GM19099 (cell line): Measurements from ENCODE around the gene FAM174B.

ENCODE experiments used
- POLR2A ChIP-seq: IDR thresholded peaks from 3 replicates; pipeline ENCODE4 v1.6.1; 2011; ENCODE audit warnings: low read depth; ENCODE audit not compliant: insufficient read length; ENCODE audit errors: extremely low read depth

The FAM174B gene

DNA sequence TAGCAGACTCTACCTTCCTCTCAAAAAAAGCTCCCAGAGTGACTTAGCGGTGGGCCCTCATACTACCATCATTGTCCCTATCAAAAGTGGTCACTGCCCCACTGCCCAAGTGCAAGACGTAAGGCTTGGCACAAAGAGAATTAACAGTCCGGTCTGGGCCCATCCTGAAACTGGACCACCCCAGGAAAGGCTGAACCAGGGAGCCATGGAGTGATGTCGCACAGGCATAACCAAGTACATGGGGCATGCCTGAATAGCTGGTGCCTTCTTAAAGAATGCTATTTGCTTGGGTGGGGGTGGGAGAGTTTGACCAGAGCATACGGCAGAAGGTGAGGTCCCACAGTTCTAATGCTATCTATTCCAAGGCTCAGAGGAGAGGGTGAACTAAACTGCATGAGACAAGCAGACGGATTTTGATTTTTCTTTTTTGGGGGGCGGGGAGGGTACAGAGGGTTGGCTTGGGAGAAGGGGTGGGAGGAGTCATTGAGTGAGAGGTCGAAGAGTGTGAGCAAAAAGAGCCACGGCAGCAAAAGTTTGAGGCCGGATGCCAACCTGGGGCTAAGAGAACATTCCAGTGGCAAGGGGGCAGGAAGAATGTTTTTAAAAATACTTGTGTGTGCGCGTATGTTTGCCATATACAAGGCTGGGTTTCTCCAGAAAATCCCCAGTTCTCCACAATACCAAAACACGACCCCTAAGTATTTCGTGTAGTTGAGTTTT, 50.2 kb downstream of the FAM174B start:
- no peak for TF ChIP-seq POLR2A

DNA sequence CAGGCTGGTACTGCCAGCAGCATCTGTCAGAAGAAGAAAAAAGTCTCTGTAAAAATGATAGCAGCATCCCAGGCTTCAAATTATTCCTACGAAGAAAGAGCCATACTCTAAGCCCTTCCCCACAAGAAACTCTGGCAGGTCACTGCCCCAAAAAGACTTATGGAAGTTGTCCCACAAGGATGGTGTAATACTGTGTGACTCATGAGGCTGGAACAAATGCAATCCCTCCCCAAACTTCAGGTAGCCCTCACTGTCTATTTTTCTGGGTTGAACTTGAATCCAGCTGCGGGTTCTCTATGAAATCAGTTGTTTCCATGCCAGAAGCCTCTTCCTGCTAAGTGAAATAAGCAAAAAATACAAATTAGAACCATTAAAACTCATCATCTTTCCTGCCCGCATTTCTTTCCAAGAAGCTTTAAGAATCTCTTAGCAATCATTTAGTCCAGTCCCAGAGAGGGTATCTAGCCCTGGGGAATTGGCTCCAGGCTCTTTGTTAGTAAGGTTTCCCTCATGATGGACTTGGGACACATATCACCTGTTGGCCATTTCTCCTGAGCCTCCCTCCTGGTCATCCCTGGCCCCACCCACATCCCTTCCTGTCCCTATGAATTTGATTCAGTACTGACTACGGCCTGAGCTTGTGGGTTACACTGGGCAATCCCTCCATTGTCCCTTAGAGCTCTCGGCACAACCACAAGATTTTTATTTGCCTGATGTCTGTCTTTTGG, 51.7 kb downstream of the FAM174B start:
- TF ChIP-seq POLR2A = no peak

DNA sequence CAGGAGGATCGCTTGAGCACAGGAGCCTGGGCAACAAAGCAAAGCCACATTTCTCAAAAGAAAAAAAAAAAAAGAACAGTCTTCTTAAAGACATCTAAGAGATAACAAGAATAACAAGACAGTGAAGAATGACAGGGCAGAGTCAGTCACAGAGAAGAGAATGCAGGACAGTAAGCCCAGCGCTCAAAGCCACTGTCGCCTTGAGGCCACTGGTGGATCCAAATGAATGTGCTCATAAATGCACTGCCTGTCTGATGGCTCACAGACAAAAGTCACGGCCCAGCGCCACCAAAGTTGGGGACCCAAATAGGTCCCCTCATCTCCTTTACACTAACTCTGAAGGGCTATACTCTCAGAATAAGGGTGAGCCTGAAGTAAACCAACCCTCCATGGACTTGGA, 52.3 kb downstream of the FAM174B start:
- no peak for TF ChIP-seq POLR2A

GRCh38 chr15:92602267-92602593, 53.3 kb downstream of the FAM174B start:
- no peak for TF ChIP-seq POLR2A

- no peak for TF ChIP-seq POLR2A
These were observed 53.8 kb downstream of the FAM174B start for GRCh38 chr15:92601592-92602266.

GRCh38 chr15:92600856-92601255, 54.7 kb downstream of the FAM174B start:
- TF ChIP-seq POLR2A = no peak

- TF ChIP-seq POLR2A = no peak
These were observed 56.1 kb downstream of the FAM174B start for GRCh38 chr15:92599394-92599970.

GRCh38 chr15:92597548-92597947, 58.0 kb downstream of the FAM174B start:
- TF ChIP-seq POLR2A = no peak

- no peak for TF ChIP-seq POLR2A
These were observed 59.0 kb downstream of the FAM174B start for GRCh38 chr15:92596623-92597022.

GRCh38 chr15:92595506-92596381, 59.8 kb downstream of the FAM174B start:
- TF ChIP-seq POLR2A = no peak

DNA sequence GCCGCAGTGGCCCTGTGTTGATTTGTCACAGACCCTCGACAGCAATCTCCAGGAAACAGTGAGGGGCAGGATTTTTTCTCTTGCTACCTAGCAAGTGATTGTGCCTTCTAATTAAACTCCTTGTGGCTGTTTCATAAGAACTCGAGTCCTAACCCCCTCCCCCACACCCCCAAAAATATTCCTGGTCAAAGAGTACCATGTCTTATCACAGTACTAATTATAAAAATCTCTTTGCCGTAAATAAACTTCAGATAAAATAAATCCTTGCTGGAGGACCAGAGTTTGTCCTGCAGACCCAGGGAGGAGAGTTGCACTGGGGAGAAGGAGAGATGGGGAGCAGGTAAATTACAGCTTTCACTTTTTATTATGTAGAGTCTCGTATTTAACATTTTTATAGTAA, 64.3 kb downstream of the FAM174B start:
- TF ChIP-seq POLR2A = no peak

DNA sequence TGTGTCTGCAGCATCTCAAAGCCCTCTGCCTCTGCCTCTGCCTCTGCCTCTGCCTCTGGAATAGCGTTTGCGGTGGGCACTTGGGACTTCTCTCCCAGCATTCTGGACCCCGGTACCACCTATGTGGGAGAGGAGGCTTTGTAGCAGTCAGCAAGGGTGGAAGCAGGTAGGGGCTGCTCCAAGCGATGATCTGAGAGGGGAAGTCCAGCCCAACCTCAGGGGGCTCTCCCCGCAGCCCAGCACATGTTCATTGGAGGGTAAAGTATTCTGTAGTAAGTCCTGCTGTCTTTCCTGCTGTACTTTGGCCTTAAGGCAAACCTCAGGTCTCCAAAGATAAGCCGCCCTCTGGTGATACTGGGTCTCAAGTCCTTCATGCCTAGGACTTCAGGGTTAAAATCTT, 68.6 kb downstream of the FAM174B start:
- TF ChIP-seq POLR2A = no peak

DNA sequence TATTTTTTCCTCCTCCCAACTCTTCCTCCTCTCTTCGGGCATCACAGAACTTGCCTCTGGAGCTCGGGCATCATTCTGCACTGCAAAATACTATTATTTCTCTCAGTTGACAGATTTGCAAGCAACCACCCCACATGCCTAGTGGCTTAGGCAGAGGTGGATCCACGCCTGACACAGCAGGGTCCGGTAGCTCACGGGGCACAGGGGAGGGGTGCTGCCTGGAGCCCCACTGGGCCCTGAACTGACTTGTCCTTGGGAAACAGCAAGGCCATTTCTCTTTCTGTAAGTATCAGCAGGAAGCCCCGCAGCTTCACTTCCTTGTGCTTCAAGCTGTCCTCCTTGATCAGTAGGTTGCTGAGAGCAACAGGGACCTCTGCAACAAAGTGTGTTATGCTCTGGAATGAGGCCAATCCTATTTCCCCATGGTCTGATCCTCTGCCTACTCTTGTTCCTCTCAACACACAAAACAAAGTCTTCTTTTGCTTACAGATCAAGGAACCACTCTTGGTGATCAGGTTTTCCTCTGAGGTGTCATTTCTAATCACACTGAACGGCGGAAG, 69.1 kb downstream of the FAM174B start:
- TF ChIP-seq POLR2A = no peak

DNA sequence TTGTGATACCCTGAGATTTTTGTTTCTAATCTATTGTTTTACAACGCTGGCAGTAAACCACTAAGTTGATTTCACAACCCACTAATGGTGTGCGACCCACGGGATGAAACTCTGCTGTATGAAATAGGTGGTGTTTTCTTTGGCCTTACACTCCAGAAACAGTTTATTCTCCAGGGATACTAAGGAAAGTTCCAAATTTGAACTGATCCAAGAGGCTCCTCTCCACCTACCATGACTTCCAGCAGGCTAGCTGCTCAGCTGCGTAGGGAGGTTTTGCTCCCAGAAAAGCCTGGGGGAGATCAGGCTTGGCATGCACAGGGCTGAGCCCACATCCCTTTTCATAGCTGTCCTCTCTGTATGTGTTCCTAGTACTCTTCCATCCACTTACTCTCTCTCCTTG, 71.5 kb downstream of the FAM174B start:
- TF ChIP-seq POLR2A = no peak

DNA sequence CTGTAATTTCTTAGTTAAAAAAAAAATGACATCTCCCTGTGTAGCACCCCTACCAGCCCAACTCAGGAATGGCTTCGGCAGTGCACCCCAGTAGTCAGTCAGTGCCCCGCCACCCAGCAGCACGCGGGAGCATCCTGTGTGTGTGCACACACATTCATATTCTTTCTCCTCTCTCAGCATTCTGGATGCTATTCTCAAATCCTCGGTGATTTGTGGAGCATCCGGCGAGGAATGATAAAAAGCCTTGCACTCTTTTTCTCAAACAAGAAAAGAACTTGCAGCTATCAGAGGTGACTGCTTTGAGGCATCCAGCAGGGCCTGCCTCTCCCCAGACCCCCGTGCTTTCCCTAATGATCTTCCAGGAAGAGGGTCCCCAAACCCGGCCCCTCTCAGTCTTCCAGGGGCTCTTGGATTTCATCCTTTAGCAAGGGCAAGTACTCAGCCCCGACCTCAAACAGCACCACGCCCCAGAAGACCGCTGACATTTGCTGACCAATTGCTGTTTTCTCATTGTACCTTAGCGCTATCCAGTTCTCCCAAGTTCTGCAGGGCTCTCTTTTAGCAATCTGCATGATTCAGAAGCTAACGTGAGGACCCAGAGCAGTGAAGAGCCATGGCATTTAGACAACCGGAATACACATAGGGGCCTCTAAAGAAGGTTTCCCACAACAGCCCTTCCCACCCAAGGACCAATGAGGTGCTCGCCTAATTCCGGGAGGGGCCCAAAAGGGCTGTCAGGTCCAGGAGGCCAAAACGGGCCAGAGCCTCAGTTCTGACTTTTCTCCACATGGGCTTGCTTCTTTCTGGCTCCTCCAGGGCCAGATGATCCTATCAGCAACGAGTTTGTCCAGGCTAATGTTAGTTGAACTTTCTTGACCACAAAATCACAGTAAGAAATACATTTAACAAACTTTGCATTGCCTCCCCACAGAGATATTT, 72.2 kb downstream of the FAM174B start:
- TF ChIP-seq POLR2A = no peak
